CD1c-positive myeloid dendritic cell (primary cell): ENCODE results near the gene GRIN1.
A peak's percentile ranks its signal among the peaks of the same experiment; 100 is the strongest.
"Not testable (repeated sequence)": the region's sequence is repeated elsewhere in the genome, so short reads cannot be mapped to it uniquely, and the experiment has no call there.

Experiments
- DNase-seq: peaks from one replicate; pipeline ENCODE4 v3.0.0-alpha.2; 2016; ENCODE audit errors: extremely low spot score

Gene GRIN1

DNA sequence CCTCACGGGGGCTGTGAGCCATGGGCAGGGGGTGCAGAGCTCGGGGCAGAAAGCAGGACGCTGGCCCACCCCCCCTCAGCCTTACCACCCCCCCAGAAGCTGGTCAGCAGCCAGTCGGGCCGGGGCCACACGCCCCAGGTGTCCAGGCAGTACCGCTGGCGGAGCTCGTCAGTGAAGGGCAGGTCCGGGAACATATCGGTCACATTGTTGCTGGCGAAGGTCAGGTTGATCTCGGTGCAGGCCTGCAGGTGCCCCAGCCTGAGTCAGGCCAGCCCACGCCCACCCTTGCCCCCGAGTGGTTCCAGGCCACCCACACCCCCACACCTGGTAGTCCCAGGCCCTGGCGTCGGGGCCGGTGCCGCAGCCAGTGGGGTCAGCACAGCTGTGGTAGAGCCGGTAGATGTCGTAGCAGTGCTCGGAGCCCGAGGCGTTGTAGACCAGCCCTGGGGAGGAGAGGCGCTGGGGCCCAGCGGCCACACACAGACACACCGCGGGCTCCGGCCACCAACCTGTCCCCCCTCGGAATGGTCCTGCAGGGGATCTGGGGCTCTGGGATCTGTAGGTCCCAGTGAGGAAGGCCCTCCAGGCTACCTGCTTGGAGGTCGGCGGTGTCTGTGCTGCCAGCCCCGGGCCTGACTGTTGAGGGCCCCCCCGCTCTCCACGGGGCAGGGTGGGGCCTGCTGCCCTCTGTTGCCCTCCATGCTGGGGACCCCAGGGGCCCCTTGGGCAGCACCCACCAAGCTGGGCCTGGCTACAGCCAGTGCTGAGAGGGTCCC is 27.0 kb upstream of the GRIN1 start:
- no peak for DNase-seq

DNA sequence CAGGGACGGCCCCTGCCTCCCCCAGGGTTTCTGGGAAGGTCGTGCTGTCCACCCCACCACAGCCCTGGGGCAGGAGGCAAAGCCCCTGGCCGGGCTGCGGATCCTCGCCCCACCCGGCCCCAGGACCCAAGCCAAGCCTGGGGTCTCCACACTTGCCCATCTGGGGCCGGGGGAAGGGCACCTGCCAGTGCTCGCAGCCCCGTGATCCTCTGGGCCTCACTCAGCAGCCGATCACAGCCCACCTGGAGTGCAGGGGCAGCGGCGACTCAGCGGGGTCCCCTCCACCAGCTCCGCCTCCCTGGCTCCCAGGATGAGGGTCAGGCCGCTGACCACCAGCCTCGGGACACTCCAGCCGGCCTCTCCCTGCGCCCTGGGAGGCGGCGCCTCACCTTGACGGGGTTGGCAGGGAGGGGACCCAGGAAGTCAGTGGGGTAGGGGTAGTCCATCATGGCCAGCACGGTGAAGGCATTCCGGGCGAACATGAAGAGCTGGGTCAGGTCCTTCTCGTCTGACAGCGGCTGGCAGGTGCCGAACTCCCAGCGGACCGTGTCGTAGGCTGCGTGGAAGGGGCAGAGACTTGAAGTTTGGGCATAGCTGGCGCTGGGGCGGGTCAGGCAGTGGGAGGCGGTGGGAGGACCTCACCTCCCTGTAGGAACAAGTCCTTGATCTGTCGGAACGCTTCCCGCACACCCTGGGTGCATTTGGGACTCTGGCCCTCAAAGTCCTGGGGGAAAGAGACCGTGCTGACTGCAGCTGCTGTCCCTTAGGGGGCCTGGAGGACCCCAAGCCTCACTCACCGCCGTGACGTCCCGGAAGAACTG is 26.2 kb upstream of the GRIN1 start:
- DNase-seq = no peak

DNA sequence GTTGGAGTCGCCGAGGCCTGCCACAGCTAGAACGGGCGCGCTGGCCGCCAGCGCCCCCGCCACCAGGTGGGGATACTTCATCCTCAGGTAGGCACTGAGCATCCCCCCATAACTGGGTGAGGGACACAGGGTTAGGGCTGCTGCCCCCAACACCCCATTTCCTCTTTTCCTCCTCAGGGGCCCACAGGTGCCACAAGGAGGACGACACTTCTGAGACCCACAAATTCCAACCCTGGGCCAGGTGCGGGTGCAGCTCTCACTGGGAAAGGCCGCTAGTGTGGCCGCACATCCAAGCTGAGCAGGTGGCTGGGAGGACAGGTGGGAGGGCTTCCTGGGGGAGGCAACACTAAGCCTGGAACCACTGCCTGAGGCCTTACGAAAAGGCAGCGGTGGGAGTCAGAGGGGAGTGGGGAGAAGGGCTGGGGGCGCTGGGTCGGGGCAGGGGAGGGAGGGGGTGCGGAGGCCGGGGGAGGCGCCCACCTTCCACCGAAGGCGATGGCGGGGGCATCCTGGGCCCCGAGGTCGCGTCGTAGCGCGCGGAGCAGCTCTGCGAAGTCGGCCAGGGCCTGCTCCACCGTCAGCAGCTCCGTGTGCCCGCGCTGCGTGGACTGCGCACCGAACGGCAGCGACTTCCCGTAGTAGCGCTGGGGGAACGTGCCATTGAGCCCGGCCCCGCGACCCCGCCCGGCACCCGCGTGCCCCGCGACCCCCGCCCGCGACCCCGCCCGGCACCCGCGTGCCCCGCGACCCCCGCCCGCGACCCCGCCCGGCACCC is 25.4 kb upstream of the GRIN1 start:
- peak; percentile 42 for DNase-seq

DNA sequence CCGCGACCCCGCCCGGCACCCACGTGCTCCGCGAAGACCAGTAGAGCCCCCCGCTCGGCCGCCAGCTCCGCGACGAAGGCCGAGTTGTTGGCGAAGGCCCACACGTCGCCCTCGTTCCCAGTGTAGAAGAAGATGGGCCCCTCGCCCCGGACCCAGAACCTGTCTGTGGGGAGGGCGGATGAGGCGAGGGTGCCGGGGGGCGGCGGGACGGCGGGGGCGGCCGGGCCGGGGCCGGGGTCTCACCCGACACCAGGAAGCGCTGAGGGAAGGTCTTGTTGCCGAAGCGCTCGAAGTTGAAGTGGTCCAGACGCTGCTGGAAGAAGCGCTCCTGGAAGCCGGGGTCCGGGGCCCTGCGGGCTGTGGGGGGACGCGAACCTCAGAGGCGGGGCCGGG is 24.7 kb upstream of the GRIN1 start:
- no peak for DNase-seq

DNA sequence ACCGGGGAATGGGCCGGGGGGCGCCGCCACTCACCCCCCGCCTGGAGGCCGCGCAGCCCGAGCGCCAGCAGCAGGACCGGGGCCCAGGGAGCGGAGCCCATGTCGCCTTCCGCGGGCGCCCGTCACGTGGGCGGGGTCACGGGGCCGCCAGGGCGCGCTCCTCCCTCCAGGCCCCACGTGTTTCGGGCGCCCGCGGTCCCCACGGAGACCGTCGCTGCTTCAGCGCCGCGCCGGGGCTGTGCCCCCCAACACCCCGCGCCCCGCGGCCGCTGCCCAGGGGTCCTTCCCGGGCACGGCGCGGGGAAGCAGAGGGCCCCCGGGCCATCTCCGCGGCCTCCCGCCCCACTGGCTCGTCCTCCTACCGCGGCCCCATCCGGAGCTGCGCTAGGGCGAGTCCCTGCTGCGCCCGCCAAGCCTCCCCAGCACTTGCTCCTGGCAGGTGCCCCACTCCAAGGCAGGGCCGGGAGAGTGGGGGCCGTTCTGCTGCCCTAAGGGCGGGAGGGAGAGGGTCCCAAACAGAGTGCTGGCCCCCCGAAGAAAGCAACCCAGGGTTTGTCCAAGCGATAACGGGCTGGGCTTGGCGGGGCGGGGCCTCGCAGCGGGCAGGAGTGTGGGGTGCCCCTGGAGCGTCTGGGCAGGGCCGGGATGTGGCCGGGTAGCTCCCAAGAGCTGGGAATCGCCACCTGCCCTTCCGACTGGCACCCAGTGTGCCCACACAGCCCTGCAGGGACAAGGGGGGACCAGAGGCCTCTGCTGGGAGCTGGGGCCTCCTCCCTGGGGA is 24.2 kb upstream of the GRIN1 start, which contains the start of gene DPP7:
Gene DPP7 (minus strand): TSS at position 121 of the 781 bp plus-strand sequence. CDS start 20 bp downstream, at position 101.
- DNase-seq = peak; percentile 90

DNA sequence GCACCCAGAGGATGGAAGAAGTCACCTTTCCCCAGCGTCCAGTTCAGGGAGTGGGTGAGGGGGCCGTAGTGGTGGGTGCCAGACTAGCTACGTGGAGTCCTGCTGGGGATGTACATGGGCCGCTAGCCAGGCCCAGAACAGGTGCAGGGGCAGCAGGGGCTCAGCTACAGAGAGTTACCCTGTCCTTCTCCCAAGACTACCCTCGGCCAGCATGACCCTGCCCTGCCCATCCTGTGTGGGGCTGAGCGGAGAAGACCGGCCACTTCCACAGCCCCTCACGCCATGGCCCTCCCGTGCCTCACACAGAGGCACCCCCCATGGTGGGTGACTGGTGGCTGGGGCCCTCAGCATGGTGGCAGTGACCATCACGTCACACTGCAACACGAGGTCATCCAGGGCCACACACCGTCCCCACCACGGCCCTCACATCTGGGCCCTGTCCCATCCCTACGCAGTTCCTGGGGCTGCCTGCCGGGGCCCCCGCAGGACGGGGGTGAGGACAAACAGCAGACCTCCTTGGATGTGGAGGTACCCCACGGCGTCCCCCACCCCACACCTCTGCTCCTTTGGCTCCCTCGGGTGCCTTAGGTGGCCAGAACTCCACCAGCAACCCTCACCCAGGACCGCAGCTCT is 23.4 kb upstream of the GRIN1 start:
- no peak for DNase-seq

DNA sequence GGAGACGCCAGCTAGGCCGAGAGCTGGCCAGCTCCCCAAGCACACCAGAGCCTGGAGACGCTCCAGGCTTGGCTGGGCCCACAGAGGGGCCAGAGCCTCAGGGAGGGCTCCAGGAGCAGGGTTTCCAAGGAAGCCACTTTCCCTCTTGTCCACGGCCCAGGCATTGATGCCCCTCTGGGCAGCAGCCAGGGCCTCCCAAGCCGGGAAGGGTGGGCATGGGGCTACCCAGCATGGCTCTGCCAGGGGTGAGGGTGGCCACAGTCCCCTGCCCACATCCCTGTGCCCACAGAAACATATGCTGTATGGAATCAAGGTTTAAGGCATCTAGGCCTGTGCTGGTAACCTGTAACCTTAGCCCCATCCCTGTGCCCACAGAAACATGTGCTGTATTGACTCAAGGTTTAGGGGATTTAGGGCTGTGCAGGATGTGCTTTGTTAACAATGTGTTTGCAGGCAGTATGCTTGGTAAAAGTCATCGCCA is 22.9 kb upstream of the GRIN1 start:
- no peak for DNase-seq

DNA sequence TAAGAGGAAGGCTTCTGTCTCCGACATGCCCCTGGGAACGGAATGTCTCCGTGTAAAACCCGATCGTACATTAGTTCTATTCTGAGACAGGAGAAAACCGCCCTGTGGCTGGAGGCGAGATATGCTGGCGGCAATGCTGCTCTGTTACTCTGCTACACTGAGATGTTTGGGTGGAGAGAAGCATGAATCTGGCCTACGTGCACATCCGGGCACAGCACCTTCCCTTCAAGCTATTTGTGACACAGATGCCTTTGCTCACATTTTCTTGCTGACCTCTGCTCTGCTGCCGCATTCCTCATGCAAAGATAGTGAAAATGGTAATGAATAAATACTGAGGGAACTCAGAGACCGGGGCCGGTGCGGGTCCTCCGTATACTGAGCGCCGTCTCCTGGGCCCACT is 22.2 kb upstream of the GRIN1 start:
- DNase-seq = no peak

DNA sequence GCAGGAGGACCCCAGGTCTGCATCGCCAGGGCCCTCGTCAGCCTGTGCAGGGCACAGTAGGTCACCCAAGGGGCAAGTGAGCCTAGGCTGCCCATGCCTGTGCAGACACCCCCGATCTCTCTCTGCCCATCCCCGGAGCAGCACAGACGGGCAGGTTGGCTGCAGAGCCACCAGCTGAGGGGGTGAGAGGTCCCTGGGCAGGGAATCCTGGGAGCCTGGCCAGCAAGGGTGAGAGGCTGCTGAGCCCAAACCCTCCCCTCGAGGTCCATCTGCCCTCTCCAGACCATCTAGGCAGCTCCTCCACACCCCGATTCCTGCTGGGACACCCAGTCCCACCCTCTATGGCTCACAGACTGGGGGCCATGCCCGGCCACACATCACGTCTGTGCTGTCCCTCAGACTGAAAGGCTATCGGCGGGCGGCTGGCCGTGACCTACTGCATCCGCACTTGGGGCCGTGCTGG is 21.7 kb upstream of the GRIN1 start:
- no peak for DNase-seq

DNA sequence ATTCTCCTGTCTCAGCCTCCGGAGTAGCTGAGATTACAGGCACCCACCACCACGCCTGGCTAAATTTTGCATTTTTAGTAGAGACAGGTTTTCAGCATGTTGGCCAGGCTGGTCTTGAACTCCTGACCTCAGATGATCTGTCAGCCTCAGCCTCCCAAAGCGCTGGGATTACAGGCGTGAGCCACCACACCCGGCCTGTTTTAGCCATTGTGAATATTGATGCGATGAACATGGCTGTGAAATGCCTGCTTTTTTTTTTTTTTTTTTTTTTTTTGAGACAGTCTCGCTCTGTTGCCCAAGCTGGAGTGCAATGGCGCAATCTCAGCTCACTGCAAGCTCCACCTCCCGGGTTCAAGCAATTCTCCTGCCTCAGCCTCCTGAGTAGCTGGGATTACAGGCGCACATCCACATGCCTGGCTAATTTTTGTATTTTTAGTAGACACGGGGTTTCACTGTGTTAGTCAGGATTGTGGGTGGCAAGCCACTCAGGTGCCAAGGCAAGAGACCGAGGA is 20.8 kb upstream of the GRIN1 start:
- not testable (repeated sequence) for DNase-seq

DNA sequence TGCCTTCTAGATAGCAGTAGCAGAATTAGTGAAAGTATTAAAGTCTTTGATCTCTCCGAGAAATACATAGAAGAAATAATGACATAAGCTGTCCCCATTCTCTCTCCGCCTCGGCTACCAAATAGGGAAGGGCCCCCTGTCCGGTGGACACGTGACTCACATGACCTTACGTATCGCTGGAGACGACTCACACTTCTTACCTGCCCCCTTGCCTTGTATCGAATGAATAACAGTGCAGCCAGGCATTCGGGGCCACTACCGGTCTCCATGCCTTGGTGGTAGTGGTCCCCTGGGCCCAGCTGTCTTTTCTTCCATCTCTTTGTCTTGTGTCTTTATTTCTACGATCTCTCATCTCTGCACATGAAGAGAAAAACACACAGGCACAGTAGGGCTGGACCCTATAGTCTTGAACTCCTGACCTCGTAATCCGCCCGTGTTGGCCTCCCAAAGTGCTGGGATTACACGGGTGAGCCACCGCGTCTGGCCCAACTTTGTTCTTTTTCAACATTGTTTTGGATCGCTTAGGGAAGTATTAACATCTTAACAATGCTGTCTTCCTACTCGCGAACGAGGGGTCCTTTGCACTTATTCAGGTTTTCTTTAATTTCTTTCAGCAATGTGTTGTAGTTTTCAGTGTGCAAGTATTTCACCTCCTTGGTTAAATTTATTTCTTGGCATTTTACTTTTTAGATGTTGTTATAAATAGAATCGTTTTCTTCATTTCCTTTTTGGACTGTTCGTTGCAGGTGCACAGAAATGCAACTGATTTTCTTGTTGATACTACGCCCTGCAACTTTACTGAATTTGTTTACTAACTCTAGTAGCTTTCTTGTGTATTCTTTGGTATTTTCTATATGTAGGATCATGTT is 16.8 kb upstream of the GRIN1 start:
- not testable (repeated sequence) for DNase-seq

DNA sequence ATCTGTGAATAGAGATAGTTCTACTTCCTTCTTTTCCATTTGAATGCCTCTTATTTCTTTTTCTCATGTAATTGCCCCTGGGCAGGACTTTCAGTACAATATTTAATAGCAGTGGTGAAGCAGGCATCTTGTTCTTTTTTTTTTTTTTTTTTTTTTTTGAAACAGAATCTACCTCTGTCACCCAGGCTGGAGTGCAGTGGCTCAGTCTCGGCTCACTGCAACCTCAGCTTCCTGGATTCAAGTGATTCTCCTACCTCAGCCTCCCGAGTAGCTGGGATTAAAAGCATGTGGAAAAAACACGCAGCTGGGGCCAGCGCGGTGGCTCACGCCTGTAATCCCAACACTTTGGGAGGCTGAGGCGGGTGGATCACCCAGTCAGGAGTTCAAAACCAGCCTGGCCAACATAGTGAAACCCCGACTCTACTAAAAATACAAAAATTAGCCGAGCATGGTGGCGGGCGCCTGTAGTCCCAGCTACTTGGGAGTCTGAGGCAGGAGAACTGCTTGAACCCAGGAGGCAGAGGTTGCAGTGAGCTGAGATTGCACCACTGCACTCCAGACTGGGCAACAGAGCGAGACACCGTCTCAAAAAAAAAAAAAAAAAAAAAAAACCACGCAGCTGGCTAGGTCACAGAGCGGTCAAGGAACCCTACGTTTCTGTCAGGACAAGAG is 16.0 kb upstream of the GRIN1 start:
- not testable (repeated sequence) for DNase-seq

DNA sequence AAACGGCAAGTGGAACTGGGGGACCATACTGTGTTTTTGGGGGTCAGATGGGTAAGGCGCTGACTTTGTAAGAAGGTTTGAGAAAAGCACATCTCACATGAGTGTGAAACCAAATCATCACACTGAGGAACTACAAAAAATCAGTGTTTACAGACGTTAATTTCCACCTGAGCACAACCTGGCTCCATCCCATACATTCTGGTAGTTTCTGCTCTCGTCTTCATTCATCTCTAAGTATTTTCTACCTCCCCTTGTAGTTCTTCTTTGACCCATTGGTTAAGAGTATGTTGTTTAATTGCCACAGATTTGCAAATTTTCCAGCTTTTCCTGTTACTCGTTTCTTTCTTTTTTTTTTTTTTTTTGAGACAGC is 15.5 kb upstream of the GRIN1 start:
- DNase-seq = no peak

DNA sequence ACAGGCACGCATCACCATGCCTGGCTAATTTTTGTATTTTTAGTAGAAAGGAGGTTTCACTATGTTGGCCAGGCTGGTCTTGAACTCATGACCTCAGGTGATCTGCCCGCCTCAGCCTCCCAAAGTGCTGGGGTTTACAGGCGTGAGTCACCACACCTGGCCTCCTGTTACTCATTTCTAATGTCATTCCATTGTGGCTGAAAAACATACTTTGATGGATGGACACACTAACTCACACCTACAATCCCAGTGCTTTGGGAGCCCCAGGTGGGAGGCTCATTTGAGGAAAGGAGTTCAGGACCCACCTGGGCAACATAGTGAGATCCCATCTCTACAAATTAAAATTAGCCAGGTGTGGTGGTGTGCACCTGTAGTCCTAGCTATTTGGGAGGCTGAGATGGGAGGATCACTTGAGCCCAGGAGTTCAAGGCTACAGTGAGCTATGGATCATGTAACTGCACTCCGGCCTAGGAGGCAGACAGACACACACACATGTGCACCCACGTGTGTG is 14.9 kb upstream of the GRIN1 start:
- DNase-seq = not testable (repeated sequence)

DNA sequence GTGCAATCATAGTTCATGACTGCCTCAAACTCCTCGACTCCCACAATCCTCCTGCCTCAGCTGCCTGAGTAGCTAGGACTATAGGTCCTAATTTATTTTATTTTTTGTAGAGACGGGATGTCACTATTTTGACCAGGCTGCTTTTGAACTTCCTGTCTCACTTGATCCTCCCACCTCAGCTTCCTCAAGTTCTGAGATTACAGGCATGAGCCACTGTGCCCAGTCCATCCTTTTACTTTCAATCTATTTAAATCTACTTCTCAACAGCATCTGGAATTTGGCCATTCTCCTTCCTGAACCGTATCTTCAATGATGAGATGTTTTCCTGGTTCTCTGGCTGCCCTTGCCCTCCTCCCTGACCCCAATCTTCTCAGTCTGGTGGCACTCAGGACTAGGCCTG is 12.2 kb upstream of the GRIN1 start:
- DNase-seq = peak; percentile 30

DNA sequence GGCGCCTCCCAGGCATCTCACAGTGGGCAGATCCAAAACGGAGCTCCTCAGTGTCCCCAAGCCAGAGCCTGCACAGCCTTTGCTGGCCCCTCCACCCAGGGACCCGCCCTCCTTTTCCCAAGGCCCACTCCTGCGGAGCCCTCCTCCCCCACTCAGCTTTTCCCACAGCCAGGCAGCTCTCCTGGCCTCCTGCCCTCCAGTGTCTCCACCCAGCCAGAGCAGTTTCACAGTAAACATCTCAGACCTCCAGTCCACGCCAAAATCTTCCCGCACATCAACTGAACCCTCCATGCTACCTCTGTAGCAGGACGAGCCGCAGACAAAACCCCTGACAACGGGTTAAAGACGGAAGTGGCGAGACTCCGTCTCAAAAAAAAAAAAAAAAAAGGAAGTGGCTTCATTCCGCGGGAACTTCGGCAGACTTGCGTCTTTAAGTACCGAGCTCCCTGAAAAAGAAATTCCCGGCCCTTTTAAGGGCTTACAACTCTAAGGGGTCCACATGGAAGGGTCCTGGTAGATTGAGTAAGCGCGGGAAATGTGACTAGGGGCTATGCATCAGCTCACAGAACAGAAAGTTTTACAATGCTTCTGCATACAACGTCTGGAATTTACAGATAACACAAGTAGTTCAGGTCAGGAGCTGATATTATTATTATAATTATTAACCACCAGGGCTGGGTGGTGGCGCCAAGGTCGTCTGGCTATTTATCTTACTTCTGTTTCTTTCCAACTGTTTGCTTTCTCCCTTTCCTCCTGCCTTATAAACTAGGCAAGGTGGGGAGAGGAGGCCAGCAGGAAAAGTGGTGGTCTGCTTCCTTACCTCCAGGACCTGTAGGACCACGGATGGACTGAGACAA is 11.4 kb upstream of the GRIN1 start:
- peak; percentile 72 for DNase-seq

DNA sequence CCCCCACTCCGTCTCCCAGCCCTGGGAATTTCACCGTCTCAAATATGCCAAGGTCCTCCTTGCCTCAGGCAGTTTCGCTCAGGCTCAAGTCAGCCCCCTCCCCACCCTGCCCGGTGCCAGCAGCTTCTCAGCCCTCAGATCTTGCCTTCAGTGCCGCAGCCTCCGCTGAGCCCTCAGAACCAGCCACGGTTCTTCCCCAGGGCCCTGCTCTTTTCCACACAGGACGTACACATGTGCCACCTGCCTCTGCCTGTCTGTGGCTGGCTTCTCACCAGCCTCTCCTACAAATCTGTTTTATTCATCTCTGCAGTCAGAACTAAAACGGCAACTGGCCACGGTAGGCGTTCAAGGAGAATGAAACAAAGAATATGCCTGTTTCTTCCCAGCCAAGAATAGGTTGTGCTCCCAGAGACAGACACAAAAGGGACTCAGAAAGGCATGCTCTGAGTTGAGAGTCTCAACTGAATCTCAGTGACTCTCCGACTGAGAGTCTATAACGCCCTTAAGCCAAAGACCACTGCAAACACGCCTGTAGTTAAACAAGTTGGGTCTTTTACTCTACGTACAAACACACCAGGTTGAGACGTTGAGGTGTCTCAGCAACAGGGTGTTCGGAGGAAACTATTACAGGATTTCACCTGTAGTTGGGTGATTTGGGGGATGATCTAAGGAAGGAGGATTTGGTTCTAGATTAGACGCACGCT is 10.6 kb upstream of the GRIN1 start:
- DNase-seq = no peak
